ENCODE measurements around the gene PAXIP1. TPM values are rescaled to one million over a fixed set of nuclear protein-coding genes. Genes with fewer than 3 reads are reported as not detected.

PAXIP1 gene
- total and polyA plus RNA-seq, 10 of the 15 experiments (the other 5 are each of a cell fraction or from before 2014, with no cell fraction given), result 7.3 to 27.2 (median 18.1) TPM

- TF ChIP-seq CUX1 (IDR thresholded peaks at IDR 0.05; ENCODE audit: insufficient replicate concordance, low read depth, low read length) (no peak), GABPA (IDR thresholded peaks at IDR 0.05; ENCODE audit: low read depth) (no peak), TCF3 (IDR thresholded peaks at IDR 0.05; ENCODE audit: borderline replicate concordance, insufficient read depth, low read depth, low read length) (no peak), STAT1 (conservative IDR thresholded peaks at IDR 0.05) (0 out of 2 replicates have a peak, but pooled peaks have one; percentile 79), CEBPB (IDR thresholded peaks at IDR 0.05; ENCODE audit: borderline replicate concordance in 1 of 2, low read depth in 2 of 2, low read length in 2 of 2) (no peak), SIX5 (IDR thresholded peaks at IDR 0.05; ENCODE audit: low read depth, low read length, severe bottlenecking) (no peak), YBX1 (IDR thresholded peaks at IDR 0.05) (no peak), TAF1 (IDR thresholded peaks at IDR 0.05; ENCODE audit: borderline replicate concordance, low read depth, low read length) (no peak), BMI1 (IDR thresholded peaks at IDR 0.05; ENCODE audit: borderline replicate concordance) (no peak), PAX8 (IDR thresholded peaks at IDR 0.05) (no peak), ATF7 (IDR thresholded peaks at IDR 0.05; ENCODE audit: low read depth) (peak; percentile 80), MEF2B (IDR thresholded peaks at IDR 0.05; ENCODE audit: partially characterized antibody, poor library complexity, severe bottlenecking) (no peak), POLR2AphosphoS2 (IDR thresholded peaks at IDR 0.05; ENCODE audit: low read depth, low read length) (no peak), MTA2 (IDR thresholded peaks at IDR 0.05; ENCODE audit: low read depth) (no peak), FOXM1 (IDR thresholded peaks at IDR 0.05; ENCODE audit: low read depth, low read length) (no peak), SMAD1 (IDR thresholded peaks at IDR 0.05; ENCODE audit: low read depth, partially characterized antibody) (no peak), CHD1 (IDR thresholded peaks at IDR 0.05; ENCODE audit: low read depth, low read length) (peak; percentile 98), SREBF1 (IDR thresholded peaks at IDR 0.05; ENCODE audit: low read length) (peak; percentile 94)
- TF ChIP-seq, protein P1, sequence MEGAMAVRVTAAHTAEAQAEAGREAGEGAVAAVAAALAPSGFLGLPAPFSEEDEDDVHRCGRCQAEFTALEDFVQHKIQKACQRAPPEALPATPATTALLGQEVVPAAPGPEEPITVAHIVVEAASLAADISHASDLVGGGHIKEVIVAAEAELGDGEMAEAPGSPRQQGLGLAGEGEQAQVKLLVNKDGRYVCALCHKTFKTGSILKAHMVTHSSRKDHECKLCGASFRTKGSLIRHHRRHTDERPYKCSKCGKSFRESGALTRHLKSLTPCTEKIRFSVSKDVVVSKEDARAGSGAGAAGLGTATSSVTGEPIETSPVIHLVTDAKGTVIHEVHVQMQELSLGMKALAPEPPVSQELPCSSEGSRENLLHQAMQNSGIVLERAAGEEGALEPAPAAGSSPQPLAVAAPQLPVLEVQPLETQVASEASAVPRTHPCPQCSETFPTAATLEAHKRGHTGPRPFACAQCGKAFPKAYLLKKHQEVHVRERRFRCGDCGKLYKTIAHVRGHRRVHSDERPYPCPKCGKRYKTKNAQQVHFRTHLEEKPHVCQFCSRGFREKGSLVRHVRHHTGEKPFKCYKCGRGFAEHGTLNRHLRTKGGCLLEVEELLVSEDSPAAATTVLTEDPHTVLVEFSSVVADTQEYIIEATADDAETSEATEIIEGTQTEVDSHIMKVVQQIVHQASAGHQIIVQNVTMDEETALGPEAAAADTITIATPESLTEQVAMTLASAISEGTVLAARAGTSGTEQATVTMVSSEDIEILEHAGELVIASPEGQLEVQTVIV (IDR thresholded peaks at IDR 0.05; ENCODE audit: borderline replicate concordance, partially characterized antibody), result peak; percentile 69
- TF ChIP-seq, protein P2, sequence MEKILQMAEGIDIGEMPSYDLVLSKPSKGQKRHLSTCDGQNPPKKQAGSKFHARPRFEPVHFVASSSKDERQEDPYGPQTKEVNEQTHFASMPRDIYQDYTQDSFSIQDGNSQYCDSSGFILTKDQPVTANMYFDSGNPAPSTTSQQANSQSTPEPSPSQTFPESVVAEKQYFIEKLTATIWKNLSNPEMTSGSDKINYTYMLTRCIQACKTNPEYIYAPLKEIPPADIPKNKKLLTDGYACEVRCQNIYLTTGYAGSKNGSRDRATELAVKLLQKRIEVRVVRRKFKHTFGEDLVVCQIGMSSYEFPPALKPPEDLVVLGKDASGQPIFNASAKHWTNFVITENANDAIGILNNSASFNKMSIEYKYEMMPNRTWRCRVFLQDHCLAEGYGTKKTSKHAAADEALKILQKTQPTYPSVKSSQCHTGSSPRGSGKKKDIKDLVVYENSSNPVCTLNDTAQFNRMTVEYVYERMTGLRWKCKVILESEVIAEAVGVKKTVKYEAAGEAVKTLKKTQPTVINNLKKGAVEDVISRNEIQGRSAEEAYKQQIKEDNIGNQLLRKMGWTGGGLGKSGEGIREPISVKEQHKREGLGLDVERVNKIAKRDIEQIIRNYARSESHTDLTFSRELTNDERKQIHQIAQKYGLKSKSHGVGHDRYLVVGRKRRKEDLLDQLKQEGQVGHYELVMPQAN (conservative IDR thresholded peaks at IDR 0.05), result peak; percentile 43
Measured at GRCh38 chr7:155003092-155003375, at the start of gene PAXIP1 (continued).

All from GM12878 (cell line).